GM21390 (cell line): ENCODE measurements around the gene CYP24A1.
"Not testable (repeated sequence)": the region's sequence is repeated elsewhere in the genome, so short reads cannot be mapped to it uniquely, and the experiment has no call there.

ENCODE experiments used
- ATAC-seq: cut with Tn5 transposase; IDR thresholded peaks from one replicate; pipeline ENCODE4 v1.9.1; 2021; ENCODE audit not compliant: unreplicated experiment

The CYP24A1 gene

GRCh38 chr20:54137115-54137514 lies 36.7 kb downstream of the CYP24A1 start:
- ATAC-seq, result no peak

- no peak for ATAC-seq
Observed at GRCh38 chr20:54134445-54135220, 39.2 kb downstream of the CYP24A1 start.

- ATAC-seq, result no peak
Observed at GRCh38 chr20:54133434-54134427, 40.1 kb downstream of the CYP24A1 start.

- no peak for ATAC-seq
Observed at GRCh38 chr20:54132612-54133433, 41.0 kb downstream of the CYP24A1 start.

GRCh38 chr20:54131675-54132611 lies 41.8 kb downstream of the CYP24A1 start:
- no peak for ATAC-seq

GRCh38 chr20:54131125-54131524 lies 42.7 kb downstream of the CYP24A1 start:
- ATAC-seq, result not testable (repeated sequence)

- no peak for ATAC-seq
Observed at GRCh38 chr20:54129350-54129749, 44.4 kb downstream of the CYP24A1 start.

- ATAC-seq, result no peak
Observed at GRCh38 chr20:54127855-54128574, 45.8 kb downstream of the CYP24A1 start.

- ATAC-seq, result no peak
Observed at GRCh38 chr20:54126806-54127655, 46.8 kb downstream of the CYP24A1 start.

GRCh38 chr20:54126328-54126727 lies 47.5 kb downstream of the CYP24A1 start:
- ATAC-seq, result not testable (repeated sequence)

- ATAC-seq, result no peak
Observed at GRCh38 chr20:54123587-54124180, 50.1 kb downstream of the CYP24A1 start.

GRCh38 chr20:54122681-54123586 lies 50.9 kb downstream of the CYP24A1 start:
- ATAC-seq, result no peak

- peak; percentile 50 for ATAC-seq
Observed at GRCh38 chr20:54122189-54122588, 51.6 kb downstream of the CYP24A1 start.

GRCh38 chr20:54119744-54120143 lies 54.0 kb downstream of the CYP24A1 start:
- ATAC-seq, result no peak

GRCh38 chr20:54118220-54119001 lies 55.4 kb downstream of the CYP24A1 start:
- ATAC-seq, result no peak
